ENCODE measurements around the gene SLC17A1.

The SLC17A1 gene

GRCh38 chr6:25787428-25787827, 44.4 kb downstream of the SLC17A1 start:
- TF ChIP-seq, protein P1, sequence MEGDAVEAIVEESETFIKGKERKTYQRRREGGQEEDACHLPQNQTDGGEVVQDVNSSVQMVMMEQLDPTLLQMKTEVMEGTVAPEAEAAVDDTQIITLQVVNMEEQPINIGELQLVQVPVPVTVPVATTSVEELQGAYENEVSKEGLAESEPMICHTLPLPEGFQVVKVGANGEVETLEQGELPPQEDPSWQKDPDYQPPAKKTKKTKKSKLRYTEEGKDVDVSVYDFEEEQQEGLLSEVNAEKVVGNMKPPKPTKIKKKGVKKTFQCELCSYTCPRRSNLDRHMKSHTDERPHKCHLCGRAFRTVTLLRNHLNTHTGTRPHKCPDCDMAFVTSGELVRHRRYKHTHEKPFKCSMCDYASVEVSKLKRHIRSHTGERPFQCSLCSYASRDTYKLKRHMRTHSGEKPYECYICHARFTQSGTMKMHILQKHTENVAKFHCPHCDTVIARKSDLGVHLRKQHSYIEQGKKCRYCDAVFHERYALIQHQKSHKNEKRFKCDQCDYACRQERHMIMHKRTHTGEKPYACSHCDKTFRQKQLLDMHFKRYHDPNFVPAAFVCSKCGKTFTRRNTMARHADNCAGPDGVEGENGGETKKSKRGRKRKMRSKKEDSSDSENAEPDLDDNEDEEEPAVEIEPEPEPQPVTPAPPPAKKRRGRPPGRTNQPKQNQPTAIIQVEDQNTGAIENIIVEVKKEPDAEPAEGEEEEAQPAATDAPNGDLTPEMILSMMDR (IDR thresholded peaks at IDR 0.05; ENCODE audit: low read length, missing control alignments): no peak
- no peak overlapping the region for H3K4me3 ChIP-seq (replicated peaks; ENCODE audit: low read depth, low read length)
- no peak for DNase-seq (ENCODE audit: low read depth)

GRCh38 chr6:25781134-25781533, 50.7 kb downstream of the SLC17A1 start:
- TF ChIP-seq, protein P1 (IDR thresholded peaks at IDR 0.05; ENCODE audit: low read length, missing control alignments): no peak
- H3K4me3 ChIP-seq (replicated peaks; ENCODE audit: low read depth, low read length): no peak overlapping the region
- no peak for DNase-seq (ENCODE audit: low read depth)

DNA sequence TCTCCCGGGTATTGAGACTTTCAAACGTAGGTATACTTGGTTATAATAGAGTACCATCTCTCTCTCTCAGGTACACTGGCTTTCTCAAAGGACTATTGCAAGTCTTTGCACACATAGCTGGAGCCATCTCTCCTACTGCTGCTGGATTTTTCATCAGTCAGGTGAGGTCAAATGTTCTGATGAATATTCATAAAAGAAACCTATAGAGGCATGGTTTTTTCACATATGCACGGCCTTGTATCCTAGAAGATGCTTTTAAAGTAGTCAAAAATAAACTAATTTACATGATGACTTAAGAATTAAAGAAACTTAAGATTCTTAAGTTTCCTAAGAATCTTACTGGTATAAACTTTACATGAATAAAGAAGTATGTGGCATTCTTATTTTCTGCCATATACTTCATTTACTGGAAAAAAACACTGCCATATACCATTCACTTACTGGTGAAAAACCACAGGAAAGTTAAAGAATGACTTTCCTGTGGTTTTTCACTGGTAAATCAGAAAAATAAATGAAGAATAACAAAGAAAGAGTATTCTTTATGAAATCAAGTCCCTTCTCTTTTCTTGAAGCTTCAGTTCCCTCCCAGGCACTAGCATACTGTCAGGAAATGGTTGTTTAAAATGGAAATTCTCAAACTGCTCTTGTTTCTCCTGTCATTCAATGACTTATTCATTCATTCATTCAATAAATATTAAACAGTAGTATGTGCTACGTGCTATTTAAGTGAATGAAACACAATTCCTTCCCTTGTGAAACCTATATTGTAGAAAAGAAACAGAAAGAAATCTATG, 53.8 kb downstream of the SLC17A1 start:
- DNase-seq (ENCODE audit: low read depth): no peak
- H3K4me3 ChIP-seq (replicated peaks; ENCODE audit: low read depth, low read length): no peak overlapping the region
- TF ChIP-seq, protein P1 (IDR thresholded peaks at IDR 0.05; ENCODE audit: low read length, missing control alignments): no peak

- TF ChIP-seq, protein P1 (IDR thresholded peaks at IDR 0.05; ENCODE audit: low read length, missing control alignments): no peak
- no peak overlapping the region for H3K4me3 ChIP-seq (replicated peaks; ENCODE audit: low read depth, low read length)
- no peak for DNase-seq (ENCODE audit: low read depth)
Measured at GRCh38 chr6:25777031-25777430, 54.8 kb downstream of the SLC17A1 start.

DNA sequence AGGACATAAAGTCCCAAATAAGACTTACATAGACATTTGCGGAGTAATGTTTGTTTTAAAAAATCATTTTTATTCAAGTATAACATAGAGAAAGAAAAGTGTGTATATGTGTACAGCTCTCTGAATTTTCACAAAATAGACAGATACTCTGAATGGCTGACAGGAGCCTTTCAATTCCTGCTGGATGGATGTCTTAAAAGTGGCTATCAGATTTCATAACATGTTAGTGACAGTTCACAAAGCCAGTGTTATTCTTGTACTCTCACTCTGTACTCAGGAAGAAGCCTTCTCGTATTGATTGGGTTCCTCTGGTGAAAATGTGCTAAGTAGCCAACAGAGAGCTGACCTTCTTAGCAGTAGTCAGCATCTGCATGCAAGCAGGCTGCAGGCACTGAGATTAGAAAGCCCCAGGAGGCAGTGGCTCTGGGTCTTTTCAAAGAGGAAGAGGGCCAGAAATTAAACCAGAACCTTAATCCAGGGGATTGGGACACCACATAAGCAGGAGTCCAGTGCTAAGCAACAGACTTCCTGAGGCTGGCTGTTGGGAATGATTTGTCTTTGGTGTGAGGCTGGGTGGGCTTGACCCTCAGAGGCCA, 57.6 kb downstream of the SLC17A1 start:
- TF ChIP-seq, protein P1 (IDR thresholded peaks at IDR 0.05; ENCODE audit: low read length, missing control alignments): no peak
- no peak for DNase-seq (ENCODE audit: low read depth)
- H3K4me3 ChIP-seq (replicated peaks; ENCODE audit: low read depth, low read length): no peak overlapping the region

DNA sequence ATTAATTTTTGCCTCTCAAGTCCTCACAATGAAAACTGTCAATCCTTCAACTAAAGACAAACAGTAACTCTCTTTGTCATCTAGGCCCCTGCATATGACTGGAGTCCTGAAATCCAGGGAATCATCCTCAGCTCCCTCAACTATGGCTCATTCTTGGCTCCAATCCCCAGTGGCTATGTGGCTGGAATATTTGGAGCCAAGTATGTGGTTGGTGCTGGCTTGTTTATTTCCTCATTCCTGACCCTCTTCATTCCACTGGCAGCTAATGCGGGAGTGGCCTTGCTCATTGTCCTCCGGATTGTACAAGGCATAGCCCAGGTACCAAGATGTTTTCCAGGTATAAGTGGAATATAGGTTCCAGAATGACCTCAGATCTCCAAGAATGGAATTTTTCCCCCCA, 61.9 kb downstream of the SLC17A1 start:
- DNase-seq (ENCODE audit: low read depth): no peak
- TF ChIP-seq, protein P1 (IDR thresholded peaks at IDR 0.05; ENCODE audit: low read length, missing control alignments): no peak
- no peak overlapping the region for H3K4me3 ChIP-seq (replicated peaks; ENCODE audit: low read depth, low read length)

Measured in fibroblast of pulmonary artery (primary cell).